Mesodermal cell (in vitro differentiated cells): Measurements from ENCODE around the gene PPIL1.
"Not testable (repeated sequence)": the region's sequence is repeated elsewhere in the genome, so short reads cannot be mapped to it uniquely, and the experiment has no call there.

ENCODE experiments used
- H3K27ac ChIP-seq: 2 replicates; pipeline ENCODE4 v1.7.0; 2013; ENCODE audit warnings: mild to moderate bottlenecking, low read depth, low read length, moderate library complexity; ENCODE audit not compliant: severe bottlenecking
- H3K36me3 ChIP-seq: 2 replicates; pipeline ENCODE4 v1.7.1; 2013; ENCODE audit warnings: mild to moderate bottlenecking, low read length, moderate library complexity; ENCODE audit not compliant: control insufficient read depth, insufficient read depth
- H3K4me1 ChIP-seq: one replicate; pipeline ENCODE4 v1.7.1; 2013; ENCODE audit warnings: mild to moderate bottlenecking, low read length; ENCODE audit not compliant: insufficient read depth, control insufficient read depth, poor library complexity, severe bottlenecking
- H3K4me3 ChIP-seq: 2 replicates; pipeline ENCODE4 v1.7.0; 2013; ENCODE audit warnings: low read length, control low read depth, mild to moderate bottlenecking; ENCODE audit not compliant: insufficient read depth, poor library complexity, severe bottlenecking; ENCODE audit errors: extremely low read depth
- H3K9me3 ChIP-seq: 2 replicates; pipeline ENCODE4 v1.7.1; 2013; ENCODE audit warnings: mild to moderate bottlenecking, low read length, moderate library complexity; ENCODE audit not compliant: control insufficient read depth
- WGBS, 2 experiments: methylation state at CpG; one replicate each; pipeline ENCODE4 v1.1.5; 2013; ENCODE audit warnings: missing lambda C conversion rate in 2 of 2; ENCODE audit not compliant: insufficient coverage in 2 of 2; 5-methylcytosine and 5-hydroxymethylcytosine counted together

PPIL1 gene

GRCh38 chr6:36813047-36813446 is 61.6 kb downstream of the PPIL1 start:
- not testable (repeated sequence) for H3K4me3 ChIP-seq, H3K4me1 ChIP-seq, H3K27ac ChIP-seq, H3K9me3 ChIP-seq, H3K36me3 ChIP-seq
- 79 to 100% methylated on average over 1 to 3 of the region's 3 CpGs for WGBS, 2 experiments

DNA sequence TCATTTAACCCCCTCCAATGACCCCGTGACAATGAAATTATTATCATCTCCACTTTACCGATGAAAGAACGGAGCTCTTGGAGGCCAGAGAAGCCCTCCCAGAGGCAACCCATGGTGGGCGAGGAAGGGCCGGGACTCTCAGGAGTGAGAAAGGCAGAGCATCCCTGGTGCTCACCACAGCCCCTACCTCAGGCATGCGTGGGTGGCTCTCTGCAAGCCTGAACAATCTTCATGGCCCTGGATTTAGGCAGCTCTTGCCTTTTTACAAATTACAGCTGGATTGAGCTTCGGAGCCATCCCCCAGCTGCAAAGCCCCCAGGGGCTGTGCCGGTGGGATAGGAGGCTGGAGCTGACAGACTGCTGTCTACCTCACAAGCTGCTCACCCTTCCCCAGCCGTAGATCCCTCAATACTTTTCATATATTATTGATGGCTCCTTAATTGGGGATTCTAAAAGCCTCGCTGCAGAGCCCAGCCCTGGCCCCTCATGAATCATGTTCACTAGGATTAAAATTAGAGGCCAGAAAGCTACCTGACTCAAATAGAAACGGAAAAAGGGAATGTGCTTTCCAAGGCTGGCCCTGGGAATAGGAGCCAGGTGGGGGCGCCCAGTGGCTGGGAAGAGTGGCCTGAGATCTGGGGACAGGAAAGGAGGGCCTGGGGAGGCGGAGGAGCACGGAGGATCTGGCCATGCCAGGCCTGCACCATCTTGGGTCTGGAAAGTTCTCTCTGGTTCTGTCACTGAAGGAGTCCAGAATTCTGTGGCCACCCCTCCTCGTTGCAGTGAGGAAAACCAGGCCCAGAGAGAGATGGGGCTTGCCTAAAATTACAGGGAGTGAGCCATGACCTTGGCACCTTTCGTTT is 64.4 kb downstream of the PPIL1 start:
- Histone ChIP-seq H3K4me1 (peaks cover 3% of the 10 kb centered on the region), H3K36me3 (no peaks in the 10 kb centered on the region), H3K27ac (no peak overlapping the region), H3K9me3 (no peaks in the 10 kb centered on the region), H3K4me3 (no peak overlapping the region)
- 73 to 85% methylated on average over 11 to 12 of the region's 16 CpGs for whole genome bisulfite sequencing, 2 experiments

- H3K27ac ChIP-seq: no peak overlapping the region
- H3K4me1 ChIP-seq: peaks cover 9% of the 10 kb centered on the region
- 82 to 93% methylated on average over 3 of the region's 6 CpGs for WGBS, 2 experiments
- H3K36me3 ChIP-seq: no peaks in the 10 kb centered on the region
- no peaks in the 10 kb centered on the region for H3K9me3 ChIP-seq
- H3K4me3 ChIP-seq: no peak overlapping the region
Measured at GRCh38 chr6:36809156-36809555, 65.4 kb downstream of the PPIL1 start.

DNA sequence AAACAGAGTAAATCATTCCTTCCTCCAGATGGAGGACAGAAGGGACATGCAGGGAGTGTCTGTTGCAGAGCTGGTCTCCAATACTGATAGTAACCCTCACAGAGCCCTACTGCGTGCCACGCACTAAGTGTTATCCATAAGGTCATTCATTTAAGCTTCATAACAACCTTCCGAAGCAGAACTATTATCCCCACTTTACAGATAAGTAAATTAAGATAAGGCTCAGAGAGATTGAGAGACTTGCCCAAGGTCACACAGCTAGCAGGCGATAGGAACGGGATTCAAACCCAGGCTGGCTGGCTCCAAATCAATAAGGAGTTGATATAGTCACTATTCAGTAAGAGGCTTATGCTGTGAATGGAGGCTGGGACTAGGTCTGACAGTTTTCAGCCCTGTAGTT is 66.0 kb downstream of the PPIL1 start:
- Histone ChIP-seq H3K9me3 (no peaks in the 10 kb centered on the region), H3K36me3 (no peaks in the 10 kb centered on the region), H3K4me3 (no peak overlapping the region), H3K27ac (no peak overlapping the region), H3K4me1 (peaks cover 10% of the 10 kb centered on the region)
- 60 to 80% methylated on average over 2 of the region's 5 CpGs for WGBS, 2 experiments

GRCh38 chr6:36807750-36808149 is 66.9 kb downstream of the PPIL1 start:
- WGBS, 2 experiments: 81 to 100% methylated on average over 2 to 5 of the region's 7 CpGs
- Histone ChIP-seq H3K4me3 (no peak overlapping the region), H3K27ac (no peak overlapping the region), H3K4me1 (peaks cover 10% of the 10 kb centered on the region), H3K36me3 (no peaks in the 10 kb centered on the region), H3K9me3 (no peaks in the 10 kb centered on the region)

DNA sequence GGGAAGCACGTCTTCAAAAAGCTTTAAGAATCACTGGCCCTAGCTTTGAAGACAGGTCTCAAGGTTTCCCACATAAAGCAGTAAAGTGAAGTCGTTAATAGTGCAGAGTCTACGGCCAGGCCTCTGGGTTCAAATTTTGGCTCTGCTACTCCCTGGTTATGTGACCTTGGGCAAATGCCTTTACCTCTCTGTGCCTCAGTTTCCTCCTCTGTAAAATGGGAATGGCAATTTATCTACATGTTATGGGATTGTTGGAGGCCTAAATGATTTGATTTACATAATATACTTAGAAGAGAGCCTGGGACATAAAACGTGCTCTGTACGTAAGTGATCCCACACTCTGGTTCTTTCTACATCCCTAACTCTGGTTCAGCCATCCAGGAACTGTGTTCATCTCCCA is 67.5 kb downstream of the PPIL1 start:
- Histone ChIP-seq H3K27ac (no peak overlapping the region), H3K9me3 (no peaks in the 10 kb centered on the region), H3K4me1 (peaks cover 10% of the 10 kb centered on the region), H3K36me3 (no peaks in the 10 kb centered on the region), H3K4me3 (no peak overlapping the region)
- WGBS, 2 experiments: 60 to 67% methylated on average over 5 of the region's 5 CpGs

GRCh38 chr6:36805917-36806316 is 68.7 kb downstream of the PPIL1 start:
- Histone ChIP-seq H3K4me1 (peaks cover 7% of the 10 kb centered on the region), H3K27ac (no peak overlapping the region), H3K36me3 (no peaks in the 10 kb centered on the region), H3K4me3 (no peak overlapping the region), H3K9me3 (no peaks in the 10 kb centered on the region)
- 59 to 66% methylated on average over 5 to 8 of the region's 8 CpGs for WGBS, 2 experiments

GRCh38 chr6:36805096-36805797 is 69.4 kb downstream of the PPIL1 start:
- Histone ChIP-seq H3K4me1 (peaks cover 7% of the 10 kb centered on the region), H3K36me3 (no peaks in the 10 kb centered on the region), H3K27ac (peak overlapping the region; percentile 36), H3K4me3 (no peak overlapping the region), H3K9me3 (no peaks in the 10 kb centered on the region)
- 65 to 68% methylated on average over 5 of the region's 7 CpGs for WGBS, 2 experiments
